Activated CD4-positive, alpha-beta T cell treated with anti-CD3 and anti-CD28 coated beads, Interleukin-10, Interleukin-2, amounts not matched to agents 100 ng/mL and 50 ng/mL, durations not matched to agents 16 hours and 8 hours (primary cell): Measurements from ENCODE around the gene FGF10.
A peak's percentile ranks its signal among the peaks of the same experiment; 100 is the strongest.

Experiments
- DNase-seq: peaks from one replicate; pipeline ENCODE4 v3.0.0-alpha.2; 2020

FGF10 gene

GRCh38 chr5:44389090-44389822 lies at the start of gene FGF10:
Gene FGF10 (minus strand): TSS chr5:44389420. CDS start chr5:44388682, 738 bp downstream.
- DNase-seq: no peak

DNA sequence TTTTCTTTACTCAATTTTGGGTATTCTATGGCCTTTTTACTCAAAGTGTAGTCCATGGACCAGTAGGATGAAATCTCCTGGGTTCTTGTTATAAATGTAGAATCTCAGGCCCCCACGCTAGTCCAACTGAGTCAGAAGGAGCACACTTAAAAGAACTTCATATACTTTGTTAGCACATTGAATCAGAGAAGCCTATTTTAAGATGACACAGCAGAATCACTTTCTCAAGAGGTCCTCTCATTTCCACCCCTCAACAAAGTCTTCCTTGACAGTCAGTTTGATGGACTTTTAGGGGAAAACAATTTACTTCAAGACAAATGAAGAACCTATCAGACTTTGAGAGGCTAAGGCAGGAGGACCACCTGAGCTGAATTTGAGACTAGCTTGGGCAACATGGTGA lies 37.7 kb upstream of the FGF10 start:
- no peak for DNase-seq

- no peak for DNase-seq
Measured at GRCh38 chr5:44412286-44412685, 23.1 kb upstream of the FGF10 start.

- DNase-seq: peak; percentile 59
Measured at GRCh38 chr5:44402084-44402483, 12.9 kb upstream of the FGF10 start.

DNA sequence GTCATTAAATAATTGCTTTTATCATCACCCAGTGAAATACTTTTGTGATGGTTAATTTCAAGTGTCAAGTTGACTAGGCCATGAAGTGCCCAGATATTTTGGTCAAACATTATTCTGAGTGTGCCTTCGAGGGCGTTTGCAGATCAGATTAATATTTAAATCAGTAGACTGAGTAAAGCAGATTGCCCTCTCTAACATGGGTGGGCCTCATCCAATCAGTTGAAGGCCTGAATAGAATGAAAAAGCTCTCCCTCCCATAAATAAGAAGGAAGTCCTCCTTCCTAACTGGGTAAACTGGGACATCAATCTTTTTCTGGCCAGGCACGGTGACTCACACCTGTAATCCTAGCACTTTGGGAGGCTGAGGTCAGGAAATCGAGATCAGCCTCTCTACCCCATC lies 12.4 kb upstream of the FGF10 start:
- no peak for DNase-seq

- no peak for DNase-seq
Measured at GRCh38 chr5:44398382-44398781, 9.2 kb upstream of the FGF10 start.

GRCh38 chr5:44396312-44396711 lies 7.1 kb upstream of the FGF10 start:
- DNase-seq: no peak

DNA sequence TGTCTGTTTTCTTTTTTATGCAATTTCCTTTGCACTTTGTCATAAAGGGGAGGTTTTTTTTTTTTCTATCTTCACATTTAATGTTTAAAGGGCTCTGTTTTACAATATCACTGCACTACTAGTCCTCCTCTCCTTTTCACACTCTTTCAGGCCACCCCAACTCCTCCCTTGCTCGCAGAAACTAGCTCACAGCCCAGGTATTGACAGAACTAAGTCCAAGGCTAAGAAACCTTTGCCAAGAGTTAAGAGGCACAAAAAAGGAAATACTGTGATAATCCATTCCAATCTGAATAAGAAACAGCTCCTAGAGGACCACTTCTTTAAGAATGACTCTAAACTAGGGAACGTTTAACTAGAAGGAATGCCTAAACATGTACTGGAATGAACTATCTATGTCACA lies 1.1 kb upstream of the FGF10 start:
- no peak for DNase-seq

DNA sequence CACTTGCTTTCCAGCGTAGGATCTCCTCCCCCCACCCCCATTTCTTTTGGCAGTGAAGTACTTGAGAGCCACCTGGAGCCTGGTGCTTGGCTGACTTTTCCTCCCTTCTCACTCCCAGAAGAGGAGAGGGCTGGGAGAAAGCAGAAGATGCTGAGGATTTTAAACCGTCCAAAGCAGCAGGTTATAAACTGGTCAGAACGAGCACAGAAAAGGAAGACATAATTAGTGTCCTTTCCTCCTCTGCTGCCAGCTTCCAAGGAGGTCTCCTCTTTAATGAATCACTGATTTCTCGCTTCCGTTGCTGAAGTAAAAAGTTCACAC lies 563 bp upstream of the FGF10 start:
- no peak for DNase-seq

GRCh38 chr5:44388321-44389089 lies 715 bp downstream of the FGF10 start:
- DNase-seq: no peak

GRCh38 chr5:44387921-44388320 lies 1.3 kb downstream of the FGF10 start:
- no peak for DNase-seq

GRCh38 chr5:44387406-44387805 lies 1.8 kb downstream of the FGF10 start:
- no peak for DNase-seq

- no peak for DNase-seq
Measured at GRCh38 chr5:44385291-44385900, 3.8 kb downstream of the FGF10 start.

DNA sequence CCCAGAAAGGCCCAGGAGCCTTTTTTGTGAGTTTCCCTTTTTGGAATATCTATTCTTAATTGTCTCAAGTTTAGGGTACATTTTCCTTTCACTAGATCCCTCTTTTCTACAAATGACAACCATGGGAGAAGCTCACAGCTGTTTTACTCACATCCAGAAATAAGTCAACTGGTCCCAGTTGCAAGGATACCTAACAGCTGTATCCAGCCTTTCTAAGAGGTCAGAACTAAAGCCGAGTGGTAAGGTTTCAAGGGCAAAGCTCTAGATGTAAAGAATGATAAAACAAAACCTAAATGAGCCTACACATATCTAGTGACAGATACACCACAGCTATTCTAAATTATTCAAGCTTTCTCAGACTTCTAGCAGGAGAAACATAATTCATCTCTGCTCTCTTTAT lies 4.4 kb downstream of the FGF10 start:
- DNase-seq: no peak

DNA sequence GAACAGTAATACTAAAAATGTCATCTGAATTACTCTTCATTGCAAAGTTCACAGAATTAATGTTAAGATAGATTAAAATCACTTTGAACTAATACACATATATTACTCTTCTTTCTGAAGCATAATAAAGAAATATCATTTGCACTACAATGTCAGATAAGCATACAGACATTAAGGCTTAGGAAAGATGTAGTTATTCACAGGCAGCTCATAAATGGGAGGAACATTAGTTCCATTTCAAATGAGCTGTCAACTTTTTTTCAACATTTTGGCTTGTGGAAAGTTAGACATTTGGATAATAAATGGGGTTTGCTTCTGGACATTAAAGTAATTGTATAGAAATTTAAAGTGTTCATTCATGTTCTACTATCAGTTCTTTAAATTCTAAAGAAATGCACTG lies 6.3 kb downstream of the FGF10 start:
- no peak for DNase-seq

GRCh38 chr5:44377057-44377456 lies 12.2 kb downstream of the FGF10 start:
- no peak for DNase-seq

GRCh38 chr5:44372028-44372427 lies 17.2 kb downstream of the FGF10 start:
- DNase-seq: no peak

GRCh38 chr5:44367203-44367602 lies 22.0 kb downstream of the FGF10 start:
- no peak for DNase-seq

- no peak for DNase-seq
Measured at GRCh38 chr5:44365345-44365744, 23.9 kb downstream of the FGF10 start.

DNA sequence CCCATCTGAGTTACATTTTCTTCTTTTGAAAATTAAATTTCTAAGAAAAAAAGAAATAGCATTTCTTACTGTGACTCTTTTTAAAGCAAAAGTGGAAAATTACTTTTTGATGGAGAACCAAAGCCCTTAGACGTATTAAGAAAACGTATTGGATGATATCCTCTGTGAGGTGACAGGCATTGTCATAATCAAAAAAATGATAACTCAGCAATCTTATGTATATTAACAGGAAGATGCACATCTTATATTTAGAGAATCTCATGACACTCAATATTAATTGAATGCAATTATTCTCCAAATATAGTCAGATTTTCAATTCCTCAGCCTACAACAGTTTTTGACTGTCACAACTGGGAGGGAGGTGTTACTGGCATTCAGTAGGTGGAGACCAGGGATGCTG lies 25.1 kb downstream of the FGF10 start:
- no peak for DNase-seq

DNA sequence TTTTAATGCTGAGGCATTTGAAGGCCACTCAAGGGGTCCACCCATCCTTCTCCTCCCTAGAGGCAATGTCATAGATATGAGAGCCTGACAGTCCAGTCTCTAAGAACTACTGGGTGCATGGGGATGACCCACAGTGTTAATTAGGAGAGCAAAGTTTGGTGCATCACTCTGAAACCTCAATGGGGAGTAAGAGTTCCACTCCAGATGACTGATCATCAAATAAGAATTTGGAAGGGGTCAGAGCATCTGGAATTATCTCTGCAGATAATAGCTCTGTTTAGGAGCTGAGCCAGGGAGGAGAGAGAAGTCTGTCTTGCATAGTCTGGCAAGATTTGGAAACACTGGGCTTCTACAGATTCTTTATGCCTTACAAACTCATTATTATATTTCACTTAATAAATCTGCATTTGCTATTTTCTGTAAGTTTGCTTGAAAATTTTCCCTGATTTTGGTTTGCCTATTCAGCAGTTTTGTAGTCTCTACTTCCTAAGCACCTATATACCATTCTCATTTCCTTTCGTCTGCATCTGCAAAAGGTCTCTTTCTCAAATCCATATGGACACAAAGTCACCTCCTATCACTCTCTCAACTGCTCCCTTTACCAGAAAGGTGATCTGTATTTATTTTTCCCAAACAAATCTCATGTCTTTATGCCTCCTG lies 27.7 kb downstream of the FGF10 start:
- DNase-seq: no peak

- no peak for DNase-seq
Measured at GRCh38 chr5:44360919-44361318, 28.3 kb downstream of the FGF10 start.

GRCh38 chr5:44358421-44358820 lies 30.8 kb downstream of the FGF10 start:
- DNase-seq: no peak

DNA sequence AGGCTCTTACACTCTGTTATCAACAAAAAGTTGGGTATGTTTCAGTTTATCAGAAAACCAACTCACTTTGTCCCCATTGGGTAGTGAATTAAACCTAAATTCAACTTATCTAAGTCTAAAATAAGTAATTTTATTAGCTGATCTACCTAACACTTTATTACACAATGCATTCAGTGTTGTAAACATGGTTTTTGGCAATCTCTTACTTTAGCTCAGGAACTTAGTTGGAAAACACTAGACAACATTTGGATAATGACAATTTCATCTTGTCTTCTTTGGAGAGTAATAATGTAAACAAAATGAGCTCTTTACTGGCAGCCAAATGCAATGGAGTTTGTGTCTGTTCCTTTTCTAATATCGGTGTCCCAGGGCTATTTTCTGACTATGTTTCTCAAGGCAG lies 33.0 kb downstream of the FGF10 start:
- no peak for DNase-seq
